Measurements from ENCODE around the gene GPR150.

GPR150 gene

GRCh38 chr5:95669985-95670384 is 50.1 kb downstream of the GPR150 start:
- no peak for TF ChIP-seq EZH2phosphoT487 (IDR thresholded peaks at IDR 0.05; ENCODE audit: borderline replicate concordance, low read length)
- no peak for TF ChIP-seq CTCF (IDR thresholded peaks at IDR 0.05; ENCODE audit: low read depth, low read length, poor library complexity, severe bottlenecking)
- no peaks in the 10 kb centered on the region for H3F3A ChIP-seq (ENCODE audit: control insufficient read depth, insufficient read depth)
- H3K9me2 ChIP-seq (replicated peaks; ENCODE audit: control insufficient read depth, low read length), result no peaks in the 10 kb centered on the region
- no peak overlapping the region for H3K4me3 ChIP-seq (ENCODE audit: low read length)
- H3K9me3 ChIP-seq (ENCODE audit: control insufficient read depth, insufficient read depth, low read length), result no peaks in the 10 kb centered on the region
- no peaks in the 10 kb centered on the region for H3K4me1 ChIP-seq (ENCODE audit: control insufficient read depth, low read length)
- H3K4me2 ChIP-seq (ENCODE audit: low read length), result no peak overlapping the region
- H3K27me3 ChIP-seq (ENCODE audit: control insufficient read depth, low read length), result peaks cover 4% of the 10 kb centered on the region; the same call in 1 of the 2 replicates
- no peaks in the 10 kb centered on the region for H4K20me1 ChIP-seq (ENCODE audit: control insufficient read depth, insufficient read depth, low read depth, low read length)
- H3K36me3 ChIP-seq (ENCODE audit: control insufficient read depth, low read length), result no peaks in the 10 kb centered on the region
- no peak overlapping the region for H3K27ac ChIP-seq (ENCODE audit: low read depth, low read length)
- H3K79me2 ChIP-seq (ENCODE audit: control insufficient read depth, low read length), result no peaks in the 10 kb centered on the region

- H3K27me3 ChIP-seq (ENCODE audit: control insufficient read depth, low read length), result peaks cover 7% of the 10 kb centered on the region; the same call in 1 of the 2 replicates
- no peak overlapping the region for H3K4me3 ChIP-seq (ENCODE audit: low read length)
- no peaks in the 10 kb centered on the region for H3K79me2 ChIP-seq (ENCODE audit: control insufficient read depth, low read length)
- no peaks in the 10 kb centered on the region for H4K20me1 ChIP-seq (ENCODE audit: control insufficient read depth, insufficient read depth, low read depth, low read length)
- H3K4me2 ChIP-seq (ENCODE audit: low read length), result no peak overlapping the region
- no peaks in the 10 kb centered on the region for H3K9me3 ChIP-seq (ENCODE audit: control insufficient read depth, insufficient read depth, low read length)
- no peaks in the 10 kb centered on the region for H3F3A ChIP-seq (ENCODE audit: control insufficient read depth, insufficient read depth)
- no peaks in the 10 kb centered on the region for H3K4me1 ChIP-seq (ENCODE audit: control insufficient read depth, low read length)
- TF ChIP-seq EZH2phosphoT487 (IDR thresholded peaks at IDR 0.05; ENCODE audit: borderline replicate concordance, low read length) (no peak), CTCF (IDR thresholded peaks at IDR 0.05; ENCODE audit: low read depth, low read length, poor library complexity, severe bottlenecking) (no peak)
- no peaks in the 10 kb centered on the region for H3K9me2 ChIP-seq (replicated peaks; ENCODE audit: control insufficient read depth, low read length)
- H3K36me3 ChIP-seq (ENCODE audit: control insufficient read depth, low read length), result no peaks in the 10 kb centered on the region
- H3K27ac ChIP-seq (ENCODE audit: low read depth, low read length), result no peak overlapping the region
These were observed 50.7 kb downstream of the GPR150 start for GRCh38 chr5:95670568-95670967.

Data from DOHH2 (cell line).